Pancreas (tissue), 10 donors: ENCODE measurements around the gene B3GNT3. TPM values are rescaled to one million over a fixed set of nuclear protein-coding genes. Genes with fewer than 3 reads are reported as not detected.

Source experiments
- ATAC-seq, 4 donors: fragments of 200-7000 bp; cut with Tn5 transposase; one replicate each; pipeline versions ENCODE4 v1.8.0 to v1.9.1; 2020; ENCODE audit warnings: mild to moderate bottlenecking in 4 of 4, moderate library complexity in 4 of 4
- DNase-seq, 6 donors: peaks; one replicate each; pipeline ENCODE4 v3.0.0-alpha.2; 2020
- FAIRE-seq: peaks from 2 replicates; lab custom pipeline; 2012; peaks lifted over from hg19 to GRCh38; lab: Jason Lieb, UNC
- H3K27ac ChIP-seq, 4 donors: fragments of 200-600 bp; sonication (generic); 1 replicate in 3 of 4; 2 replicates in 1 of 4; pipeline versions ENCODE4 v1.5.0 to v1.8.0; 2020
- H3K27me3 ChIP-seq, 4 donors: fragments of 200-600 bp; one replicate each; pipeline ENCODE4 v1.8.0; 2021
- H3K36me3 ChIP-seq, 3 donors: fragments of 200-600 bp; sonication (generic) in 1 of 3; one replicate each; pipeline versions ENCODE4 v1.5.0 to v1.8.0; 2020 to 2021
- H3K4me1 ChIP-seq, 3 donors: fragments of 200-600 bp; one replicate each; pipeline ENCODE4 v1.8.0; 2021
- H3K4me3 ChIP-seq, 4 donors: fragments of 200-600 bp; sonication (generic) in 2 of 4; one replicate each; pipeline versions ENCODE4 v1.5.0 to v1.8.0; 2020 to 2021
- H3K9me3 ChIP-seq, 4 donors: fragments of 200-600 bp; one replicate each; pipeline ENCODE4 v1.8.0; 2021
- WGBS, 2 donors: extraction: QIAGEN DNeasy Blood & Tissue Kit; methylation state at CpG; one replicate each; pipeline ENCODE4 v1.1.7; 2013; 5-methylcytosine and 5-hydroxymethylcytosine counted together
- intact Hi-C, 3 donors: fragments of 100-400 bp; cut with DNase I; formaldehyde crosslinking; loops; one replicate each; pipeline versions ENCODE4 v1.11.1 to v1.14.2; 2022
- polyA plus RNA-seq, 2 donors: library from polyadenylated mRNA; stranded (reverse); fragments of 200-250 nt; gene quantifications; one replicate each; pipeline ENCODE4 v1.2.3, GENCODE V29; 2013
- total RNA-seq, 6 donors: library from RNA; stranded (reverse); fragmentation: NEBNext Ultra II Directional in 4 of 6; extraction: Animal tissue kit (Norgen Biotek cat#: 25700) in 4 of 6; gene quantifications; one replicate each; pipeline versions ENCODE4 v1.2.1 to v1.2.4, GENCODE V29; 2021 to 2023
- TF ChIP-seq, protein P1 (sequence below), 4 donors: fragments of 200-600 bp; sonication (generic) in 3 of 4; IDR thresholded peaks; one replicate each; pipeline versions ENCODE4 v1.5.0 to v1.8.0; 2021; ENCODE audit warnings: antibody characterized with exemption in 4 of 4
- donor health status: healthy with polysubstance abuse.
- donor health status: DM: no; HTN: no; CAD: no; lungs with moderate emphysema.
- donor health status: DM: no; HTN: no; CAD: no.
- donor health status: control.
- donor health status: control.
- donor health status: Bipolar disorder and iron deficiency.
- donor health status: DM: yes; HTN: yes; CAD: no.
- donor health status: DM: no; HTN: no; CAD: no.
- donor health status: DM: no; HTN: no; CAD: no.
- donor health status: DM: yes; HTN: yes; CAD: no.

The B3GNT3 gene
- total and polyA plus RNA-seq, 8 donors, result 1.7 to 6.0 (median 3.2) TPM

DNA sequence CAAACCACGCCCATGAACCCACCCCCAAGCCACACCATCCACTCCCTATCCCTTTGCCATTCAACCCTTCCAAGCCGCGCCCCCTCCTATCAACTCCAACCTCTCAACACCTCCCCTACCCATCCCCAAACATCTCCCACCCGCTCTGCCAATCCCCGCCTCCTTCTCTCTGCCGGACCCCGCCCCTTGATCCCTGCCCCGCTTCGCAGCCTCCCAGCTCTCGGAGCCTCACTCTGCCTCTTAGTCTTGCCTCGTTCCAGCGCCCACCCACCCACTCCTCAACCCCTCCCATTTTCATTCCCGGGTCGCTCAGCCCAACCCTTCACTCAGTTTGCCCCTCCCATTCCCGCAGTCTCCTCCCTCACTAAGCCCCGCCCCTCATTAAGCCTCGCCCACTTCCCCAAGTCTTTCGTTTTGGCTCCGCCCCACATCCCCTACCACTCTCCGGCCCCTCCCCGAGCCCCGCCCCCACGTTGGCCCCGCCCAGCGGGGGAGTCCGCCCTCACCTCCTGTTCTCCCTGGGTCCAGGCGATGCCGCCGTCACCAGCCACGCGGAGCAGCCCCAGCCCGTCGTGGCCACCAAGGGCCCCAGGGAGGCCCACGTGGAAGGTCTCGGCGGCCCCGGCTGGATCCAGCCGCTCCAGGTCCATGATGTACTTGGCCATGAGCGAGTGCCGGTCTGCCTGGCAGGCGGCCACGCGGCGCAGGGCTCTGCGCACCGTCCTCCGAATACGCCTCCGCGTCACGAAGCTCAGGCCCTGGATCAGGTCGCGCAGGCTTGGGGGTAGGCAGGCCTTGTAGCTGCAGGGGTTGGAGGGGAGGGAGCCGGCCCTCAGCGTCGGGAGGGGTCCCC is 47.1 kb downstream of the B3GNT3 start:
- FAIRE-seq, result no peak
- intact Hi-C loops, result loop anchor here in 1 of 3 donors (10.0 kb wide), 1 partner anchor 137 kb away; no protein-coding TSS in a partner anchor
- Histone ChIP-seq H3K27me3 (no peaks in the 10 kb centered on the region), H3K4me1 (peaks cover 0 to 4% (median 0%) of the 10 kb centered on the region in 3 donors), H3K36me3 (no peaks in the 10 kb centered on the region), H3K4me3 (peak overlapping the region in 2 of 4 donors; percentile 11 to 29), H3K27ac (no peak overlapping the region), H3K9me3 (no peaks in the 10 kb centered on the region)
- TF ChIP-seq, protein P1, sequence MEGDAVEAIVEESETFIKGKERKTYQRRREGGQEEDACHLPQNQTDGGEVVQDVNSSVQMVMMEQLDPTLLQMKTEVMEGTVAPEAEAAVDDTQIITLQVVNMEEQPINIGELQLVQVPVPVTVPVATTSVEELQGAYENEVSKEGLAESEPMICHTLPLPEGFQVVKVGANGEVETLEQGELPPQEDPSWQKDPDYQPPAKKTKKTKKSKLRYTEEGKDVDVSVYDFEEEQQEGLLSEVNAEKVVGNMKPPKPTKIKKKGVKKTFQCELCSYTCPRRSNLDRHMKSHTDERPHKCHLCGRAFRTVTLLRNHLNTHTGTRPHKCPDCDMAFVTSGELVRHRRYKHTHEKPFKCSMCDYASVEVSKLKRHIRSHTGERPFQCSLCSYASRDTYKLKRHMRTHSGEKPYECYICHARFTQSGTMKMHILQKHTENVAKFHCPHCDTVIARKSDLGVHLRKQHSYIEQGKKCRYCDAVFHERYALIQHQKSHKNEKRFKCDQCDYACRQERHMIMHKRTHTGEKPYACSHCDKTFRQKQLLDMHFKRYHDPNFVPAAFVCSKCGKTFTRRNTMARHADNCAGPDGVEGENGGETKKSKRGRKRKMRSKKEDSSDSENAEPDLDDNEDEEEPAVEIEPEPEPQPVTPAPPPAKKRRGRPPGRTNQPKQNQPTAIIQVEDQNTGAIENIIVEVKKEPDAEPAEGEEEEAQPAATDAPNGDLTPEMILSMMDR (IDR thresholded peaks at IDR 0.05), result no peak
- DNase-seq, result peak; percentile 71 to 89 (median 86)
- ATAC-seq, result peak; percentile 77 to 94 (median 86)
- WGBS, 2 donors, result 9 to 10% methylated on average over 54 to 56 of the region's 56 CpGs

DNA sequence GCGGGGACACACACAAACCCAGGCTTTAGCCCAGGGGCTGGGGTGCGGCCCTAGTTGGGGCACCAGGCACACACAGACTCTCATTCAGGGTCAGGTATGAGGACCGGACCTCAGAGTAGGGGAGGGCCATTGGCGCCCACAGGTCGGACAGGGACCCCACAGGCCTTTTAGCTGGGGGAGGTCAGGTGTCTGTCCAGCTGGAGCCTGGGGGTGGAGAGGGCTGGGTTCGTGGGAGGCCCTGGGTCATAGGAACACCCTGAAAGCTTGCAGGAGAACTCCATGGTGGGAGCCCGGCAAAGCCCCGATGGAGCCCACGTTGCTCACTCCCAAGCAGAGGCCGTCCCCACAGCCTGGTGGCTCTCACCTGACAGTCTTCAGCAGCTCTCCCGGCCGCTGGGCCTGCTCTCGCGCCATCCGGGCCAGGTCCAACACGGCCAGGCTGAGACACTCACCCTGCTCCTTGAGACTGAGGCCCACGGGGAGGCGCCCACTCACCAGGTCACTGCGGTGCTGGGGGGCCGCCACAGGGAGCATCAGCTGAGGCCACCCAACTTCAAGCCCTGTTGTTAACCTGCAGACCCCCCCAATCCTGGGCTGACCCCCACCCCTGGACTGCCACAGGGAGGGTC is 47.8 kb downstream of the B3GNT3 start:
- DNase-seq (peak in 1 of 6 donors; percentile 40), FAIRE-seq (no peak), ATAC-seq (peak in 1 of 4 donors; percentile 26)
- no peaks in the 10 kb centered on the region for H3K36me3 ChIP-seq
- peaks cover 0 to 4% (median 0%) of the 10 kb centered on the region in 3 donors for H3K4me1 ChIP-seq
- no peaks in the 10 kb centered on the region for H3K27me3 ChIP-seq
- no peaks in the 10 kb centered on the region for H3K9me3 ChIP-seq
- H3K27ac ChIP-seq, result no peak overlapping the region
- WGBS, 2 donors, result 52 to 53% methylated on average over 19 to 20 of the region's 20 CpGs
- peak overlapping the region in 2 of 4 donors; percentile 11 to 29 for H3K4me3 ChIP-seq
- TF ChIP-seq, protein P1 (IDR thresholded peaks at IDR 0.05), result no peak
- intact Hi-C loops, result loop anchor here in 1 of 3 donors (10.0 kb wide), 1 partner anchor 138 kb away; no protein-coding TSS in a partner anchor

DNA sequence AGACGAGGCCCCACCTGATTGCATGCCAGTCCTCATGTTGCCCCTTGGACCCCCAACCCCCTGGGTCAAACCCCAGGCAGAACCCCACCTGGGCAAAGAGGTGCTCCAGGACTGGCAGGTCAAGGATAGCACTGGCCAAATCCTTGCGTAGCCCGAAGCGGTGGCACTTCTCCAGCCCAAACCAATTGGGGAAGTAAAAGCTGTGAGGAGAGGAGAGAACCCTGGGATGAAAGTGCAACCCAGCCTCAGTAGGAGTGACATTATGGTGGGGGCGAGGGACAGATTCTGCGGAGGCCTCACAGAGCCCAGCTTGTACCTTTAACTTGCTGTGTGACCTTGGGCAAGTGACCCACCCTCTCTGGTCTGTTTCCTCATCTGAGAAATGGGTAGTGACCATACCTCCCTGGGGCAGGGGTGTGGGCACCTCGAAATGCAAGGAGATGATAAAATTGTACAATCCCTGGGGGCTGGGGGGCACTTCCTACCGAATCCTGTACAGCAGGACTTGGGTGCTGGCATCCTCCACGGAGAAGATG is 48.4 kb downstream of the B3GNT3 start:
- whole genome bisulfite sequencing, 2 donors, result 61 to 72% methylated on average over 9 of the region's 9 CpGs
- no peaks in the 10 kb centered on the region for H3K36me3 ChIP-seq
- ATAC-seq, result no peak
- intact Hi-C loops, result loop anchor here in 1 of 3 donors (10.0 kb wide), 1 partner anchor 139 kb away; no protein-coding TSS in a partner anchor
- no peaks in the 10 kb centered on the region for H3K27me3 ChIP-seq
- no peak overlapping the region for H3K4me3 ChIP-seq
- no peaks in the 10 kb centered on the region for H3K9me3 ChIP-seq
- no peak for FAIRE-seq
- DNase-seq, result no peak
- TF ChIP-seq, protein P1 (IDR thresholded peaks at IDR 0.05), result no peak
- H3K27ac ChIP-seq, result no peak overlapping the region
- H3K4me1 ChIP-seq, result peaks cover 0 to 4% (median 0%) of the 10 kb centered on the region in 3 donors

DNA sequence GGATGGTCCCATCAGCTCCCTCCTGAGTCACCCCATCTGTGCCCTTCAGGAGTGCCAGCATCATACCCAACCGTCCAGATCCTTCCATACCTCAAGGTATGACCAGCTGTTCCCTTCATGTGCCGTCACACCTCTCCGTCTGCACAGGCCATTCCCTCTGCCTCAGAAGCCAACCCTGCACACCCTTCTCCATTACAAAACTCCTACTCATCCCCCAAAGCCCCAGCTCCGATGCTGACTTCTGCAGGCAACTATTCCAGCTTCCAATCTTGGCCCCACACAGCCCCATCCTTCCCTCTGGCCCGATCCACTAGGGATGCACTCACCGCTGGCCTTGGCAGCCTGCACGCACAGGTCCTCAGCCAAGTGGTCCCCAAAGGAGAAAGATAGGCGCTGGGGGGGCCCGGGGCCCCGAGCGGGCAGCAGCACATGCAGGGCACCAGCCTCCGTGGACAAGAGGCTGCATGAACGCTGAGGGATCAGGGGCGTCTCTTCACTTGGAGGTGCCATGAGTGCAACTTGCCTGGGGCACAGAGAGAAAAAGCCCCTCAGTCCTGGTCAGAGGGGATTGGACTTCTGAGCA is 49.1 kb downstream of the B3GNT3 start:
- ATAC-seq (no peak), DNase-seq (no peak), FAIRE-seq (no peak)
- WGBS, 2 donors, result 75 to 83% methylated on average over 14 of the region's 14 CpGs
- H3K9me3 ChIP-seq, result no peaks in the 10 kb centered on the region
- H3K4me3 ChIP-seq, result no peak overlapping the region
- TF ChIP-seq, protein P1 (IDR thresholded peaks at IDR 0.05), result no peak
- intact Hi-C loops, result loop anchor here in 1 of 3 donors (10.0 kb wide), 1 partner anchor 139 kb away; no protein-coding TSS in a partner anchor
- no peak overlapping the region for H3K27ac ChIP-seq
- no peaks in the 10 kb centered on the region for H3K36me3 ChIP-seq
- H3K4me1 ChIP-seq, result peaks cover 0 to 4% (median 0%) of the 10 kb centered on the region in 3 donors
- H3K27me3 ChIP-seq, result no peaks in the 10 kb centered on the region
